Endothelial cell of umbilical vein (primary cell): ENCODE data around the gene GRAMD4. TPM values are rescaled to one million over a fixed set of nuclear protein-coding genes. Genes with fewer than 3 reads are reported as not detected.

Source experiments
- BruUV-seq: library from RNA; stranded (reverse); fragments of 400-500 nt; replicated peaks from 2 replicates; lab custom pipeline; 2021; lab: Mats Ljungman, UMichigan
- CTCF ChIA-PET: fragments of 300-600, 350-600 bp; sonication (Branson Sonifier 250); formaldehyde crosslinking; loops from one replicate; lab custom pipeline; 2021; ENCODE audit warnings: antibody characterized with exemption, inconsistent platforms; lab: Charles Lee
- POLR2A ChIA-PET: fragments of 300-600, 350-600 bp; sonication (Branson Sonifier 250); formaldehyde crosslinking; loops from one replicate; lab custom pipeline; 2021; ENCODE audit warnings: antibody characterized with exemption, inconsistent platforms; lab: Charles Lee
- DNase-seq: peaks from one replicate; pipeline ENCODE4 v3.0.0-alpha.2; 2011; ENCODE audit warnings: low read depth, low spot score
- FAIRE-seq: peaks from 2 replicates; lab custom pipeline; 2011; peaks lifted over from hg19 to GRCh38; lab: Jason Lieb, UNC
- H2AFZ ChIP-seq: 2 replicates; pipeline ENCODE4 v1.6.0; 2012; ENCODE audit warnings: low read depth, low read length, control low read depth, inconsistent platforms
- H3K27ac ChIP-seq: 2 replicates; pipeline ENCODE4 v1.5.1; 2011; ENCODE audit warnings: low read depth, mild to moderate bottlenecking, control low read depth, low read length, moderate library complexity; ENCODE audit not compliant: insufficient read depth
- H3K27me3 ChIP-seq, 2 experiments: 2 replicates each; pipeline versions ENCODE4 v1.6.0 to v1.6.1; 2011; ENCODE audit warnings: low read length in 2 of 2, mixed read lengths in 1 of 2; ENCODE audit not compliant: control insufficient read depth in 2 of 2, insufficient read depth in 2 of 2
- H3K36me3 ChIP-seq, 2 experiments: 2 replicates in 1 of 2; 3 replicates in 1 of 2; pipeline ENCODE4 v1.5.1; 2011; ENCODE audit warnings: low read length in 2 of 2, mild to moderate bottlenecking in 1 of 2, moderate library complexity in 1 of 2; ENCODE audit not compliant: control insufficient read depth in 2 of 2, insufficient read depth in 2 of 2; ENCODE audit errors: extremely low read depth in 1 of 2
- H3K4me1 ChIP-seq: 3 replicates; pipeline ENCODE4 v1.5.1; 2011; ENCODE audit warnings: mild to moderate bottlenecking, low read length; ENCODE audit not compliant: control insufficient read depth, insufficient read depth; ENCODE audit errors: extremely low read depth
- H3K4me2 ChIP-seq: 2 replicates; pipeline ENCODE4 v1.6.1; 2011; ENCODE audit warnings: low read length, control low read depth, mixed read lengths; ENCODE audit not compliant: insufficient read depth
- H3K4me3 ChIP-seq, 3 experiments: fragments of 200-600 bp in 1 of 3; sonication (generic), shearing (Covaris generic) in 1 of 3; replicated peaks in 1 of 3; 2 replicates each; pipeline ENCODE4 v1.5.1; 2011 to 2016; ENCODE audit warnings: control low read depth in 3 of 3, low read length in 3 of 3, mild to moderate bottlenecking in 2 of 3, inconsistent platforms in 1 of 3, low read depth in 1 of 3, moderate library complexity in 1 of 3; ENCODE audit not compliant: insufficient read depth in 1 of 3
- H3K79me2 ChIP-seq: 2 replicates; pipeline ENCODE4 v1.6.0; 2012; ENCODE audit warnings: low read length, inconsistent platforms; ENCODE audit not compliant: control insufficient read depth, insufficient read depth
- H3K9ac ChIP-seq: replicated peaks from 2 replicates; pipeline ENCODE3; 2011; ENCODE audit warnings: low read length, control low read depth; ENCODE audit not compliant: insufficient read depth; ENCODE audit errors: extremely low read depth
- H3K9me1 ChIP-seq: replicated peaks from 3 replicates; pipeline ENCODE4 v1.6.0; 2011; ENCODE audit warnings: mild to moderate bottlenecking, low read length; ENCODE audit not compliant: control insufficient read depth, insufficient read depth; ENCODE audit errors: extremely low read depth
- H3K9me3 ChIP-seq: replicated peaks from 2 replicates; pipeline ENCODE4 v1.5.1; 2012; ENCODE audit warnings: low read length, inconsistent platforms; ENCODE audit not compliant: control insufficient read depth, insufficient read depth
- H4K20me1 ChIP-seq: replicated peaks from 2 replicates; pipeline ENCODE3; 2011; ENCODE audit warnings: mild to moderate bottlenecking, low read length; ENCODE audit not compliant: control insufficient read depth, insufficient read depth; ENCODE audit errors: extremely low read depth
- CTCF ChIP-seq, 2 donors: IDR thresholded peaks; 1 replicate in 1 of 2; 2 replicates in 1 of 2; pipeline ENCODE4 v1.5.1; 2011; ENCODE audit warnings: low read length in 2 of 2, mild to moderate bottlenecking in 2 of 2, moderate library complexity in 2 of 2, control low read depth in 1 of 2, inconsistent platforms in 1 of 2, low read depth in 1 of 2; ENCODE audit not compliant: insufficient read depth in 1 of 2; ENCODE audit errors: extremely low read depth in 1 of 2
- EZH2 ChIP-seq: IDR thresholded peaks from 2 replicates; pipeline ENCODE4 v1.6.1; 2012; ENCODE audit warnings: borderline replicate concordance, low read depth, mild to moderate bottlenecking, moderate library complexity, low read length, inconsistent platforms; ENCODE audit not compliant: severe bottlenecking
- FOS ChIP-seq: IDR thresholded peaks from 2 replicates; pipeline ENCODE4 v1.6.1; 2011; ENCODE audit warnings: mild to moderate bottlenecking, low read length, moderate library complexity, borderline replicate concordance; ENCODE audit not compliant: insufficient read depth
- JUN ChIP-seq: IDR thresholded peaks from 2 replicates; pipeline ENCODE4 v1.6.1; 2011; ENCODE audit warnings: borderline replicate concordance, low read depth; ENCODE audit not compliant: insufficient read length, insufficient read depth
- MAX ChIP-seq: IDR thresholded peaks from 2 replicates; pipeline ENCODE4 v1.6.1; 2011; ENCODE audit not compliant: insufficient read depth, insufficient read length
- MYC ChIP-seq: IDR thresholded peaks from one replicate; pipeline ENCODE4 v1.6.1; 2011; ENCODE audit warnings: mild to moderate bottlenecking, low read depth, low read length
- POLR2A ChIP-seq: IDR thresholded peaks from 2 replicates; pipeline ENCODE4 v1.6.1; 2012; ENCODE audit warnings: low read depth, mild to moderate bottlenecking, control low read depth, low read length
- POLR2AphosphoS5 ChIP-seq: IDR thresholded peaks from 2 replicates; pipeline ENCODE4 v1.6.1; 2012; ENCODE audit warnings: low read depth, mild to moderate bottlenecking, control low read depth, low read length, moderate library complexity; ENCODE audit not compliant: insufficient read depth
- dilution Hi-C: fragments of 300-500 bp; cut with MboI; formaldehyde crosslinking; loops from one replicate; pipeline ENCODE4 v1.15.0; 2019; ENCODE audit warnings: low sequenced_read_pairs; ENCODE audit not compliant: extremely low pct_ligation_motif_present
- intact Hi-C: fragments of 100-400 bp; cut with micrococcal nuclease; formaldehyde crosslinking; loops from one replicate; pipeline ENCODE4 v1.10.0; 2022
- polyA plus RNA-seq, 4 experiments: library from polyadenylated mRNA; depleted of rRNA in 3 of 4; stranded (reverse) in 3 of 4; unstranded in 1 of 4; fragments of >200 nt; gene quantifications; 2 replicates each; pipeline versions ENCODE4 v1.2.1 to v1.2.3, GENCODE V29; 2011 to 2012; ENCODE audit warnings: missing spikeins in 1 of 4
- total RNA-seq: library from RNA; stranded (reverse); gene quantifications from 2 replicates; pipeline ENCODE4 v1.2.3, GENCODE V29; 2021

Gene GRAMD4
- total and polyA plus RNA-seq, 2 donors (not counting 3 experiments of a cell fraction or from before 2014, with no cell fraction given), result 5.9 to 14.8 TPM

GRCh38 chr22:46712288-46712687 lies 92.1 kb downstream of the GRAMD4 start:
- Histone ChIP-seq H3K27me3 (no peaks in the 10 kb centered on the region), H3K4me3 (no peak overlapping the region), H3K79me2 (peaks cover 33% of the 10 kb centered on the region), H2AFZ (no peak overlapping the region), H3K4me2 (no peak overlapping the region), H3K27ac (no peak overlapping the region), H4K20me1 (no peaks in the 10 kb centered on the region), H3K9me3 (no peaks in the 10 kb centered on the region), H3K9me1 (no peaks in the 10 kb centered on the region), H3K4me1 (no peaks in the 10 kb centered on the region), H3K9ac (no peak overlapping the region), H3K36me3 (peaks cover 39 to 48% of the 10 kb centered on the region in 2 experiments)
- TF ChIP-seq CTCF (IDR thresholded peaks at IDR 0.05; ENCODE audit: extremely low read depth in 1 of 2, insufficient read depth in 1 of 2, low read depth in 1 of 2, low read length in 2 of 2), result no peak
- TF ChIP-seq POLR2AphosphoS5, result no peak
- TF ChIP-seq MAX, result no peak
- TF ChIP-seq FOS, result no peak
- TF ChIP-seq MYC, result no peak
- TF ChIP-seq EZH2, result no peak
- TF ChIP-seq POLR2A, result no peak
- no peak for TF ChIP-seq JUN
- DNase-seq (no peak), FAIRE-seq (no peak)
- ChIA-PET CTCF (no interaction called here), POLR2A (no interaction called here)
- dilution Hi-C loops, result no loop called here
- no TSS peak for BruUV-seq
- intact Hi-C loops, result no loop called here
